Vagina (tissue), 2 donors: ENCODE results near the gene SLC24A3. TPM values are rescaled to one million over a fixed set of nuclear protein-coding genes. Genes with fewer than 3 reads are reported as not detected.

Experiments
- DNase-seq, 2 donors: peaks; one replicate each; pipeline ENCODE4 v3.0.0-alpha.2; 2017; ENCODE audit errors: extremely low spot score in 2 of 2
- H3K27ac ChIP-seq: fragments of 200-600 bp; sonication (generic); one replicate; pipeline ENCODE4 v1.5.1; 2019
- H3K27me3 ChIP-seq: fragments of 200-600 bp; sonication (generic); one replicate; pipeline ENCODE4 v1.5.1; 2019
- H3K36me3 ChIP-seq, 2 donors: fragments of 200-600 bp; sonication (generic); one replicate each; pipeline ENCODE4 v1.5.1; 2017 to 2019
- H3K4me1 ChIP-seq: fragments of 200-600 bp; sonication (generic); one replicate; pipeline ENCODE4 v1.5.1; 2019
- H3K4me3 ChIP-seq, 2 donors: fragments of 200-600 bp; sonication (generic); 1 replicate in 1 of 2; 2 replicates in 1 of 2; pipeline ENCODE4 v1.5.1; 2016 to 2019
- H3K9me3 ChIP-seq: fragments of 200-600 bp; sonication (generic); one replicate; pipeline ENCODE4 v1.5.1; 2019
- CTCF ChIP-seq, 3 experiments: fragments of 450-650 bp in 2 of 3; fragments of 200-600 bp in 1 of 3; sonication (generic) in 1 of 3; IDR thresholded peaks; one replicate each; pipeline ENCODE4 v1.5.1; 2017 to 2019; ENCODE audit warnings: antibody characterized with exemption in 3 of 3, mild to moderate bottlenecking in 2 of 3, moderate library complexity in 2 of 3
- POLR2A ChIP-seq, 2 donors: fragments of 450-650 bp; IDR thresholded peaks; one replicate each; pipeline ENCODE4 v1.6.1; 2017; ENCODE audit warnings: antibody characterized with exemption in 2 of 2, mild to moderate bottlenecking in 2 of 2, moderate library complexity in 2 of 2
- POLR2AphosphoS5 ChIP-seq, 2 donors: sonication (generic); formaldehyde crosslinking; IDR thresholded peaks; one replicate each; pipeline ENCODE4 v1.9.0; 2017; ENCODE audit warnings: antibody characterized with exemption in 2 of 2, mild to moderate bottlenecking in 2 of 2, low read depth in 1 of 2; ENCODE audit not compliant: insufficient read depth in 1 of 2
- intact Hi-C: fragments of 100-400 bp; cut with DNase I; formaldehyde crosslinking; loops from one replicate; pipeline ENCODE4 v1.15.1; 2023
- total RNA-seq: library from RNA; depleted of rRNA; stranded (reverse); fragments of >200 nt; gene quantifications from one replicate; pipeline ENCODE4 v1.2.3, GENCODE V29; 2016

Gene SLC24A3
- total RNA-seq, 1 donor from 2014 or later, result 12.3 TPM

GRCh38 chr20:19510611-19511010, 298.2 kb downstream of the SLC24A3 start:
- Histone ChIP-seq H3K36me3 (no peaks in the 10 kb centered on the region), H3K27ac (no peak overlapping the region), H3K4me1 (no peaks in the 10 kb centered on the region), H3K4me3 (no peak overlapping the region), H3K27me3 (no peaks in the 10 kb centered on the region), H3K9me3 (no peaks in the 10 kb centered on the region)
- intact Hi-C loops, result no loop called here
- no peak for DNase-seq
- TF ChIP-seq CTCF (IDR thresholded peaks at IDR 0.05) (no peak), POLR2A (IDR thresholded peaks at IDR 0.05) (no peak), POLR2AphosphoS5 (IDR thresholded peaks at IDR 0.05; ENCODE audit: insufficient read depth in 1 of 2, low read depth in 1 of 2) (no peak)

- no peaks in the 10 kb centered on the region for H3K36me3 ChIP-seq
- intact Hi-C loops, result no loop called here
- DNase-seq, result no peak
- no peak for TF ChIP-seq POLR2A (IDR thresholded peaks at IDR 0.05)
- no peak for TF ChIP-seq CTCF (IDR thresholded peaks at IDR 0.05)
- no peak for TF ChIP-seq POLR2AphosphoS5 (IDR thresholded peaks at IDR 0.05; ENCODE audit: insufficient read depth in 1 of 2, low read depth in 1 of 2)
- H3K9me3 ChIP-seq, result no peaks in the 10 kb centered on the region
- no peaks in the 10 kb centered on the region for H3K27me3 ChIP-seq
- no peaks in the 10 kb centered on the region for H3K4me1 ChIP-seq
- H3K4me3 ChIP-seq, result no peak overlapping the region
- no peak overlapping the region for H3K27ac ChIP-seq
Measured at GRCh38 chr20:19511931-19512330, 299.5 kb downstream of the SLC24A3 start.

- no peak for DNase-seq
- H3K36me3 ChIP-seq, result no peaks in the 10 kb centered on the region
- no peak for TF ChIP-seq CTCF (IDR thresholded peaks at IDR 0.05)
- no peak for TF ChIP-seq POLR2A (IDR thresholded peaks at IDR 0.05)
- TF ChIP-seq POLR2AphosphoS5 (IDR thresholded peaks at IDR 0.05; ENCODE audit: insufficient read depth in 1 of 2, low read depth in 1 of 2), result no peak
- intact Hi-C loops, result no loop called here
- H3K9me3 ChIP-seq, result no peaks in the 10 kb centered on the region
- H3K27ac ChIP-seq, result no peak overlapping the region
- no peak overlapping the region for H3K4me3 ChIP-seq
- no peaks in the 10 kb centered on the region for H3K4me1 ChIP-seq
- no peaks in the 10 kb centered on the region for H3K27me3 ChIP-seq
Measured at GRCh38 chr20:19512886-19513677, 300.6 kb downstream of the SLC24A3 start.

- intact Hi-C loops, result no loop called here
- no peaks in the 10 kb centered on the region for H3K36me3 ChIP-seq
Measured at GRCh38 chr20:19515074-19515473, 302.6 kb downstream of the SLC24A3 start.

More at GRCh38 chr20:19515074-19515473, 302.6 kb downstream of the SLC24A3 start:
- H3K27ac ChIP-seq, result no peak overlapping the region
- no peak for DNase-seq
- no peak for TF ChIP-seq POLR2AphosphoS5 (IDR thresholded peaks at IDR 0.05; ENCODE audit: insufficient read depth in 1 of 2, low read depth in 1 of 2)
- no peak for TF ChIP-seq POLR2A (IDR thresholded peaks at IDR 0.05)
- no peak for TF ChIP-seq CTCF (IDR thresholded peaks at IDR 0.05)
- H3K9me3 ChIP-seq, result no peaks in the 10 kb centered on the region
- no peaks in the 10 kb centered on the region for H3K27me3 ChIP-seq
- no peak overlapping the region for H3K4me3 ChIP-seq
- no peaks in the 10 kb centered on the region for H3K4me1 ChIP-seq
